GM10266 (cell line): Measurements from ENCODE around the gene HSPB7.
"Not testable (repeated sequence)": the region's sequence is repeated elsewhere in the genome, so short reads cannot be mapped to it uniquely, and the experiment has no call there.

Source experiments
- DNase-seq: peaks from one replicate; pipeline ENCODE4 v3.0.0; 2012; ENCODE audit errors: extremely low spot score
- CTCF ChIP-seq: IDR thresholded peaks from 2 replicates; pipeline ENCODE4 v1.5.1; 2012; ENCODE audit warnings: mild to moderate bottlenecking, low read depth; ENCODE audit not compliant: control insufficient read depth, insufficient read depth; ENCODE audit errors: missing control alignments

The HSPB7 gene

DNA sequence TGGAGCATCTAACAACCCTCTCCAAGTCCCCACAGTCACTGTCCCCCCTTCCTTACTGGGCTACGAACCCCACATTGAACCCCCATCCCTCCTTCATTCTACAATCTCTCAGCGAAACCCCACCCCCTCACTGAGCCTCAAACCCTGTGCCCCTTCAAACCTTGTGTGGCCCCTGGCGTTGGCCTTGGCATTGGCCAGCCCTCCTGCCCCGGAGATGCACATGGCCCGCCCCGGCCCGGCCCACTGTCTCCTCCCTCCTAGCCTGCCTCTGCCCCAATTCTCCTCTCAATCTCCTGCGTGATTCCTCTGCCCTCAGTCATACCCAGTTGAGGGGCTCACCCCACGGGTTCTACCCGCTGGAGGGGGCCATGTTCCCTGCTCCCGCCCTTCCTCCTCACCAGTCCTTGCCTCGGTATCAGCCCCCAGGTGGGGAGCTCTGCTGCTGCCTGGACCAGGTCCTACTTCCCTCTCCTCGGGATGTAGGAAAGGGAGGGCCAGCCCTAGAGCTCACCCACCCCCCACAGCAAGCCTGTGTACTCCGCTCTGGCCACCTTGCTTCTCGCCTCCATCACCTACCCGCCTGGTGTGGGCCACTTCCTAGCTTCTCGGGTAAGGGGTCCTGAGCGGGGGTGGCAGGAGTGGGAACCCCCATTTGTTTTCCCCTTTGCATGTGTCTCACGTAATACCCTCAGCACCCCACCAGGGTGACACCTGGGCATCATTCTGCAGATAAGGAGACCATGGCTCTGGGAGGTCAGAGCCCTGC, 10.6 kb upstream of the HSPB7 start:
- no peak for TF ChIP-seq CTCF
- no peak for DNase-seq

DNA sequence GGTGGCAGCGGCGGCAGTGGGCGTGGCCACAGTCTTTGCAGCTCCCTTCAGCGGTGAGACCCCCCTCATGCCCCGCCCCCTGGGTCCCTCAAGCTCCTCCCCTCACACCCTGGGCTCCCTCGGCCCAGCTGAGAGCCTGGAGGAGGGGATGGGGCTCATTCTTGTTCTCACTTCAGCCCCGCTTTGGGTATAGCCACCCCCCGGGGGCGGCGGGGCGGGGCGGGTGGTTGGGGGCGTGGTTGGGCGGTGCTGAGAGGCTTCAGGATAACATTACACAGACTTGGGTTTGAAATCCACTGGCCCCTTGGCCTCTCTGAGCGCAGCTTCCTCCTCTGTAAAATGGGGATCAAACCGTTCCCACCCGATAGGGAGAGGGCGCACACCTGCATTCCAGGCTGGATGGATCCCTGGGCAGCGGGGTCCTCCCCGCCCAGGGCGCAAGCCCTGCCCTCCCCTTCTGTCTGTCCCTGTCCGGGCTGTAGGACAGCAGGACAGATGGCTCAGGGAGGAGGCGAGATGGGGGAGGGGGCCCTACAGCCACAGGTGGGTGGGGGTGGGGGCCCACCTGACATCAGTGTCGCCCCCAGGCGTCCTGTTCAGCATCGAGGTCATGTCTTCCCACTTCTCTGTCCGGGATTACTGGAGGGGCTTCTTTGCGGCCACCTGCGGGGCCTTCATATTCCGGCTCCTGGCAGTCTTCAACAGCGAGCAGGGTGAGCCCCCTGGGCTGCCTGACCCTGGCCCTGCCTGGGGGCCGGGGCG, 9.1 kb upstream of the HSPB7 start:
- no peak for DNase-seq
- no peak for TF ChIP-seq CTCF

DNA sequence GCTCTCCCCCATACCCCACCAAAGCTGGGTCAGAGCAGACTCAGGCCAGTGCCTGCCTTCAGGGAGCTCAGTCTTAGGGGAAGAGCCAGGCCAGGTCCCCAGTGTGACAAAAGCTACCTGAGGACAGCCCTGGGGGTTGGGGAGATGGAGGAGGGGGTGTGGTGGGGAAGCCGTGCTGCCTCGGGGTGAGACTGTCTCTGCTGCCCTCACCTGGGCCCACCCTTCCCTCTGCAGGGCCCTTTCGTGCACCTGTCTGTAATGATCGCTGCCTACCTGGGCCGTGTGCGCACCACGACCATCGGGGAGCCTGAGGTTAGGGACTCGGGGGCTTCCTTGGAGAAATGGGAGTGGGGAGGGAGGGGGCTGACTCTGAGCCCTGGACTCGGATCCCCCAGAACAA, 8.5 kb upstream of the HSPB7 start:
- not testable (repeated sequence) for DNase-seq

- no peak for DNase-seq
- no peak for TF ChIP-seq CTCF
Measured at GRCh38 chr1:16023050-16023653, 5.3 kb upstream of the HSPB7 start.

DNA sequence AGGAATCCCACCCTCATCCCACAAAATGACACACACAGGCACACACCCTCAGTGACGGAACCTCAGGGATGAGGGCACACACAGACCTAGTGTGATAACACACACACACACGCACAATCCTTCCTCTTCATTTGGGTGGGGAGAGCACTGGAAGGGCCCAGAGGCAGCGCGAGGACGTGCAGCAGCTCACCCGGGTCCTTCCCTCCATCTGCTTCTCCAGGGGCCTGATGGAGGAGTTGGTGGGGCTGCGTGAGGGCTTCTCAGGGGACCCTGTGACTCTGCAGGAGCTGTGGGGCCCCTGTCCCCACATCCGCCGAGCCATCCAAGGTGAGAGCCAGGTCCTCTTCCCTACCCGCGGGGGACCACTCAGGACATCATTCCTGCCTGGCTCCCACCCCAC, 4.5 kb upstream of the HSPB7 start:
- TF ChIP-seq CTCF, result no peak
- no peak for DNase-seq

- no peak for TF ChIP-seq CTCF
- no peak for DNase-seq
Measured at GRCh38 chr1:16021681-16022080, 3.8 kb upstream of the HSPB7 start, which contains the start of gene CLCNKA. CLCNKA (plus strand) TSS chr1:16022036; CDS start chr1:16022620, 584 bp downstream.

- not testable (repeated sequence) for DNase-seq
Measured at GRCh38 chr1:16020878-16021277, 3.0 kb upstream of the HSPB7 start.

DNA sequence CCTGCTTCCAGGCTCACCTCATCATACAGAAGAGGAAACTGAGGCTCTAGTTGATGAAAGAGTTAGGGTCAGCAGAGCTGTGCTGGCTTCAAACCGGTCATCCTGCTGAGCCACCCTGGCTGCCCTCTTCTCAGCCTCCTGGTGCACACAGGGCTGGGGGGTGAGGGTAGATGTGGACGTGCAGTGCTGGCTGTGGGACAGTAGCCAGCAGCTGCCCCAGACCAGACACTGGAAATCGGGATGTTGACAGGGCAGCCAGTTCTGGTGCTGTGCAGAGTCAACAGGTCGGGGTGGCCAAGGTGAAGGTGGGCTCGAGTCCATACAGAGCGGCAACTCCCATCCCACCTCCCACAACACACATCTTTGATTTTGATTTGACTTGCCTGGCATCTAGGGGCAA, 2.5 kb upstream of the HSPB7 start:
- TF ChIP-seq CTCF, result no peak
- no peak for DNase-seq
